IMR-90 (cell line): ENCODE measurements around the gene GPC6. TPM values are rescaled to one million over a fixed set of nuclear protein-coding genes. Genes with fewer than 3 reads are reported as not detected.
"Not testable (repeated sequence)": the region's sequence is repeated elsewhere in the genome, so short reads cannot be mapped to it uniquely, and the experiment has no call there.

Experiments used
- ATAC-seq: fragments of 200-7000 bp; cut with Tn5 transposase; 2 replicates; pipeline ENCODE4 v1.9.1; 2020; ENCODE audit warnings: low read depth, mild to moderate bottlenecking, moderate library complexity
- BruUV-seq: library from RNA; stranded (reverse); fragments of 400-500 nt; replicated peaks from 2 replicates; lab custom pipeline; 2021; lab: Mats Ljungman, UMichigan
- CTCF ChIA-PET: fragments of 300-600 bp; formaldehyde crosslinking; extraction: SDS; loops from one replicate; lab custom pipeline; 2021; ENCODE audit warnings: antibody characterized with exemption; lab: Yijun Ruan, JAX
- POLR2A ChIA-PET: fragments of 300-600 bp; sonication (Branson Sonifier 250); formaldehyde crosslinking; loops from one replicate; lab custom pipeline; 2022; ENCODE audit warnings: antibody characterized with exemption; ENCODE audit not compliant: unreplicated experiment; lab: Charles Lee
- DNase-seq: peaks from one replicate; pipeline ENCODE4 v3.0.0; 2013
- H2AFZ ChIP-seq: replicated peaks from 2 replicates; pipeline ENCODE3; 2013; ENCODE audit warnings: low read length, mild to moderate bottlenecking; ENCODE audit not compliant: poor library complexity
- H2AK5ac ChIP-seq: 2 replicates; pipeline ENCODE4 v1.6.1; 2013; ENCODE audit warnings: low read depth, low read length, inconsistent platforms
- H2AK9ac ChIP-seq: replicated peaks from 2 replicates; pipeline ENCODE3; 2013; ENCODE audit warnings: mild to moderate bottlenecking, low read depth, low read length, moderate library complexity; ENCODE audit not compliant: poor library complexity
- H2BK120ac ChIP-seq: 2 replicates; pipeline ENCODE4 v1.6.1; 2013; ENCODE audit warnings: low read depth, low read length, inconsistent platforms
- H2BK15ac ChIP-seq: 3 replicates; pipeline ENCODE4 v1.6.1; 2013; ENCODE audit warnings: low read depth, low read length, inconsistent platforms
- H2BK20ac ChIP-seq: 2 replicates; pipeline ENCODE4 v1.6.1; 2013; ENCODE audit warnings: low read depth, mild to moderate bottlenecking, inconsistent platforms, low read length, moderate library complexity
- H2BK5ac ChIP-seq: 2 replicates; pipeline ENCODE4 v1.6.1; 2013; ENCODE audit warnings: mild to moderate bottlenecking, low read depth, low read length, inconsistent platforms; ENCODE audit not compliant: poor library complexity, severe bottlenecking
- H3K14ac ChIP-seq: replicated peaks from 2 replicates; pipeline ENCODE4 v1.6.1; 2013; ENCODE audit warnings: low read depth, low read length, inconsistent platforms
- H3K18ac ChIP-seq: 2 replicates; pipeline ENCODE4 v1.6.1; 2013; ENCODE audit warnings: low read depth, low read length, control low read depth
- H3K23ac ChIP-seq: 2 replicates; pipeline ENCODE4 v1.6.1; 2013; ENCODE audit warnings: low read depth, low read length, inconsistent platforms
- H3K27ac ChIP-seq: 2 replicates; pipeline ENCODE4 v1.5.1; 2013; ENCODE audit warnings: mild to moderate bottlenecking, control low read depth, low read length; ENCODE audit not compliant: insufficient read depth
- H3K27me3 ChIP-seq: 2 replicates; pipeline ENCODE4 v1.6.1; 2013; ENCODE audit warnings: low read length; ENCODE audit not compliant: control insufficient read depth, insufficient read depth
- H3K36me3 ChIP-seq: 2 replicates; pipeline ENCODE4 v1.6.1; 2013; ENCODE audit warnings: low read length, mixed read lengths; ENCODE audit not compliant: control insufficient read depth, insufficient read depth
- H3K4ac ChIP-seq: 2 replicates; pipeline ENCODE4 v1.6.1; 2013; ENCODE audit warnings: low read depth, low read length, inconsistent platforms
- H3K4me1 ChIP-seq: 2 replicates; pipeline ENCODE4 v1.6.1; 2013; ENCODE audit warnings: low read length, mixed read lengths; ENCODE audit not compliant: control insufficient read depth, insufficient read depth
- H3K4me2 ChIP-seq: 2 replicates; pipeline ENCODE4 v1.6.1; 2013; ENCODE audit warnings: low read depth, mild to moderate bottlenecking, control low read depth, low read length, moderate library complexity
- H3K4me3 ChIP-seq: 2 replicates; pipeline ENCODE4 v1.5.1; 2013; ENCODE audit warnings: low read depth, mild to moderate bottlenecking, control low read depth, low read length, moderate library complexity; ENCODE audit not compliant: insufficient read depth
- H3K56ac ChIP-seq: 2 replicates; pipeline ENCODE4 v1.6.1; 2013; ENCODE audit warnings: low read length, inconsistent platforms; ENCODE audit not compliant: insufficient read depth; ENCODE audit errors: extremely low read depth
- H3K79me1 ChIP-seq, 2 experiments: 2 replicates each; pipeline ENCODE4 v1.6.1; 2013; ENCODE audit warnings: low read length in 2 of 2, inconsistent platforms in 1 of 2, low read depth in 1 of 2
- H3K9ac ChIP-seq: 2 replicates; pipeline ENCODE4 v1.6.1; 2013; ENCODE audit warnings: low read depth, low read length, control low read depth
- H3K9me1 ChIP-seq: 2 replicates; pipeline ENCODE4 v1.6.1; 2013; ENCODE audit warnings: low read length, inconsistent platforms; ENCODE audit not compliant: insufficient read depth
- H3K9me3 ChIP-seq: 2 replicates; pipeline ENCODE4 v1.6.1; 2013; ENCODE audit warnings: low read length; ENCODE audit not compliant: control insufficient read depth, insufficient read depth
- H4K20me1 ChIP-seq: 2 replicates; pipeline ENCODE4 v1.6.1; 2013; ENCODE audit warnings: low read length, inconsistent platforms; ENCODE audit not compliant: insufficient read depth
- H4K5ac ChIP-seq: 2 replicates; pipeline ENCODE4 v1.6.1; 2013; ENCODE audit warnings: mild to moderate bottlenecking, low read depth, low read length, control low read depth
- H4K8ac ChIP-seq, 2 experiments: 2 replicates each; pipeline ENCODE4 v1.6.1; 2013; ENCODE audit warnings: low read depth in 2 of 2, low read length in 2 of 2, control low read depth in 1 of 2, inconsistent platforms in 1 of 2
- H4K91ac ChIP-seq: 2 replicates; pipeline ENCODE4 v1.6.1; 2013; ENCODE audit warnings: low read depth, low read length, inconsistent platforms; ENCODE audit not compliant: insufficient read depth
- whole genome bisulfite sequencing, 2 experiments: methylation state at CpG; one replicate each; pipeline versions ENCODE4 v1.1.5 to v1.1.7; 2013; ENCODE audit warnings: missing lambda C conversion rate in 2 of 2; ENCODE audit not compliant: insufficient read length in 1 of 2; ENCODE audit errors: extremely low coverage in 2 of 2; 5-methylcytosine and 5-hydroxymethylcytosine counted together
- dilution Hi-C: fragments of 300-500 bp; cut with HindIII; formaldehyde crosslinking; loops from one replicate; pipeline ENCODE4 v1.14.3; 2018; ENCODE audit warnings: low sequenced_read_pairs; ENCODE audit not compliant: unreplicated experiment
- in situ Hi-C: fragments of 300-500 bp; cut with MboI; formaldehyde crosslinking; loops from 3 replicates; pipeline ENCODE4 v1.14.3; 2019; ENCODE audit warnings: low sequenced_read_pairs, inconsistent platforms, mixed read lengths
- intact Hi-C: fragments of 100-400 bp; cut with micrococcal nuclease; formaldehyde crosslinking; loops from 2 replicates; pipeline ENCODE4 v1.10.0; 2022
- polyA plus RNA-seq, 3 experiments: library from polyadenylated mRNA; depleted of rRNA; stranded (reverse); fragments of >200 nt; gene quantifications; 2 replicates each; pipeline ENCODE4 v1.2.3, GENCODE V29; 2012; ENCODE audit warnings: low replicate concordance in 1 of 3
- total RNA-seq: library from RNA; depleted of rRNA; stranded (reverse); fragments of >200 nt; gene quantifications from 2 replicates; pipeline ENCODE4 v1.2.3, GENCODE V29; 2012

Gene GPC6
- total and polyA plus RNA-seq, 2 of the 4 experiments (the other 2 are of a cell fraction), result 14.9 to 39.4 TPM

DNA sequence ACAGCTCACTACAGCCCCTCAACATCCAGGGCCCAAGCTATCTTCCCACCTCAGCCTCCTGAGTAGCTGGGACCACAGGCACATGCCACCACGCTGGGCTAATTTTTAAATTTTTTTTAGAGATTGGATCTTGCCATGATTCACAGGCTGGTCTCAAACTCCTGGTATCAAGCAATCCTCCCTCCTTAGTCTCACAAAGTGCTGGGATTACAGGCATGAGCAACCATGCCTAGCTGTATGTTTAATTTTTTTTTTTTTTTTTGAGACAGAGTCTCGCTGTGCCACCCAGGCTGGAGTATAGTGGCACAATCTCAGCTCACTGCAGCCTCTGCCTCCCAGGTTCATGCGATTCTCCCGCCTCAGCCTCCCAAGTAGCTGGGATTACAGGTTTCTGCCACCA is 983.3 kb downstream of the GPC6 start:
- H3K23ac ChIP-seq, H3K14ac ChIP-seq, H3K56ac ChIP-seq, H3K36me3 ChIP-seq, dilution Hi-C loops, H4K5ac ChIP-seq, POLR2A ChIA-PET, H3K4me1 ChIP-seq, H2BK15ac ChIP-seq, H3K27me3 ChIP-seq, in situ Hi-C loops, H4K91ac ChIP-seq, H3K79me1 ChIP-seq, H2BK20ac ChIP-seq, BruUV-seq, H2BK5ac ChIP-seq, H4K8ac ChIP-seq, H2AFZ ChIP-seq, H3K18ac ChIP-seq, H3K4me2 ChIP-seq, H4K20me1 ChIP-seq, H2BK120ac ChIP-seq, DNase-seq, ATAC-seq, H3K9me1 ChIP-seq, H3K4ac ChIP-seq, H3K27ac ChIP-seq, H2AK5ac ChIP-seq, H3K9me3 ChIP-seq, H3K9ac ChIP-seq, H3K4me3 ChIP-seq, H2AK9ac ChIP-seq: not testable (repeated sequence)
- intact Hi-C loops, result loop anchor here (10.0 kb wide), 1 partner anchor 125 kb away; no protein-coding TSS in a partner anchor
- CTCF ChIA-PET, result interaction anchor here (0.6 to 1.2 kb wide), 3 partner anchors 14 to 238 kb away, joined by 3 to 4 read pairs (median 3); no protein-coding TSS in a partner anchor
- WGBS, 2 experiments, result no CpG with 5 or more reads among the region's 4 CpGs
